ENCODE measurements around the gene RAPGEF2.
A peak's percentile ranks its signal among the peaks of the same experiment; 100 is the strongest.

Gene RAPGEF2

GRCh38 chr4:159097144-159097543, 5.7 kb upstream of the RAPGEF2 start:
- ChIA-PET CTCF (interaction anchor here (0.9 kb wide), 1 partner anchor 367 kb away, joined by 3 read pairs; no protein-coding TSS in a partner anchor), POLR2A (interaction anchor here (0.9 to 1.0 kb wide), 2 partner anchors 18 to 60 kb away, joined by 3 read pairs; no protein-coding TSS in a partner anchor)
- no peak for DNase-seq (ENCODE audit: extremely low spot score)
- TF ChIP-seq CTBP1 (IDR thresholded peaks at IDR 0.05; ENCODE audit: borderline replicate concordance) = no peak
- no peak for TF ChIP-seq HDGF (IDR thresholded peaks at IDR 0.05; ENCODE audit: borderline replicate concordance)
- TF ChIP-seq NFRKB (IDR thresholded peaks at IDR 0.05) = no peak
- TF ChIP-seq SUZ12 (IDR thresholded peaks at IDR 0.05) = no peak
- TF ChIP-seq PKNOX1 (IDR thresholded peaks at IDR 0.05) = no peak
- TF ChIP-seq ARNT (IDR thresholded peaks at IDR 0.05) = no peak
- TF ChIP-seq L3MBTL2 (conservative IDR thresholded peaks at IDR 0.05) = no peak
- TF ChIP-seq TARDBP (IDR thresholded peaks at IDR 0.05) = no peak
- no peak for TF ChIP-seq BHLHE40 (IDR thresholded peaks at IDR 0.05; ENCODE audit: borderline replicate concordance)
- TF ChIP-seq LEF1 (IDR thresholded peaks at IDR 0.05; ENCODE audit: borderline replicate concordance) = no peak
- no peak for TF ChIP-seq FOXK2 (IDR thresholded peaks at IDR 0.05)
- no peak for TF ChIP-seq FOXA1 (IDR thresholded peaks at IDR 0.05)
- no peak for TF ChIP-seq SP1 (IDR thresholded peaks at IDR 0.05)
- no peak for TF ChIP-seq ELF4 (IDR thresholded peaks at IDR 0.05)
- no peak for TF ChIP-seq FOXM1 (IDR thresholded peaks at IDR 0.05; ENCODE audit: borderline replicate concordance)
- TF ChIP-seq ZNF384 (IDR thresholded peaks at IDR 0.05) = no peak

GRCh38 chr4:159097785-159098184, 5.1 kb upstream of the RAPGEF2 start:
- ChIA-PET CTCF (no interaction called here), POLR2A (interaction anchor here (1.0 kb wide), 1 partner anchor 59 kb away, joined by 3 read pairs; no protein-coding TSS in a partner anchor)
- DNase-seq (ENCODE audit: extremely low spot score) = no peak
- TF ChIP-seq BHLHE40 (IDR thresholded peaks at IDR 0.05; ENCODE audit: borderline replicate concordance) (no peak), SP1 (IDR thresholded peaks at IDR 0.05) (no peak), FOXA1 (IDR thresholded peaks at IDR 0.05) (no peak), CTBP1 (IDR thresholded peaks at IDR 0.05; ENCODE audit: borderline replicate concordance) (no peak), TARDBP (IDR thresholded peaks at IDR 0.05) (no peak), FOXM1 (IDR thresholded peaks at IDR 0.05; ENCODE audit: borderline replicate concordance) (no peak), ELF4 (IDR thresholded peaks at IDR 0.05) (no peak), LEF1 (IDR thresholded peaks at IDR 0.05; ENCODE audit: borderline replicate concordance) (no peak), HDGF (IDR thresholded peaks at IDR 0.05; ENCODE audit: borderline replicate concordance) (no peak), PKNOX1 (IDR thresholded peaks at IDR 0.05) (no peak), SUZ12 (IDR thresholded peaks at IDR 0.05) (no peak), FOXK2 (IDR thresholded peaks at IDR 0.05) (no peak), ZNF384 (IDR thresholded peaks at IDR 0.05) (no peak), NFRKB (IDR thresholded peaks at IDR 0.05) (no peak), ARNT (IDR thresholded peaks at IDR 0.05) (no peak), L3MBTL2 (conservative IDR thresholded peaks at IDR 0.05) (no peak)

GRCh38 chr4:159098482-159099127, 4.3 kb upstream of the RAPGEF2 start:
- TF ChIP-seq BHLHE40 (IDR thresholded peaks at IDR 0.05; ENCODE audit: borderline replicate concordance) = no peak
- TF ChIP-seq FOXM1 (IDR thresholded peaks at IDR 0.05; ENCODE audit: borderline replicate concordance) = no peak
- no peak for TF ChIP-seq NFRKB (IDR thresholded peaks at IDR 0.05)
- no peak for TF ChIP-seq CTBP1 (IDR thresholded peaks at IDR 0.05; ENCODE audit: borderline replicate concordance)
- TF ChIP-seq L3MBTL2 (conservative IDR thresholded peaks at IDR 0.05) = no peak
- no peak for TF ChIP-seq FOXA1 (IDR thresholded peaks at IDR 0.05)
- no peak for TF ChIP-seq FOXK2 (IDR thresholded peaks at IDR 0.05)
- no peak for TF ChIP-seq ZNF384 (IDR thresholded peaks at IDR 0.05)
- no peak for TF ChIP-seq HDGF (IDR thresholded peaks at IDR 0.05; ENCODE audit: borderline replicate concordance)
- DNase-seq (ENCODE audit: extremely low spot score) = no peak
- POLR2A ChIA-PET = no interaction called here
- CTCF ChIA-PET = no interaction called here

- POLR2A ChIA-PET = no interaction called here
- no peak for DNase-seq (ENCODE audit: extremely low spot score)
- TF ChIP-seq FOXA1 (IDR thresholded peaks at IDR 0.05) (no peak), HDGF (IDR thresholded peaks at IDR 0.05; ENCODE audit: borderline replicate concordance) (no peak), TARDBP (IDR thresholded peaks at IDR 0.05) (no peak), SUZ12 (IDR thresholded peaks at IDR 0.05) (no peak), ELF4 (IDR thresholded peaks at IDR 0.05) (no peak), SP1 (IDR thresholded peaks at IDR 0.05) (no peak), PKNOX1 (IDR thresholded peaks at IDR 0.05) (no peak), ZNF384 (IDR thresholded peaks at IDR 0.05) (no peak), FOXK2 (IDR thresholded peaks at IDR 0.05) (no peak)
- CTCF ChIA-PET = interaction anchor here (0.8 kb wide), 1 partner anchor 24 kb away, joined by 3 read pairs; no protein-coding TSS in a partner anchor
Observed at GRCh38 chr4:159101988-159102621, 774 bp upstream of the RAPGEF2 start.

GRCh38 chr4:159103384-159103990, 608 bp downstream of the RAPGEF2 start:
- ChIA-PET POLR2A (interaction anchor here (0.7 kb wide), 1 partner anchor 49 kb away, joined by 4 read pairs; no protein-coding TSS in a partner anchor), CTCF (no interaction called here)
- no peak for TF ChIP-seq SUZ12 (IDR thresholded peaks at IDR 0.05)
- no peak for TF ChIP-seq TARDBP (IDR thresholded peaks at IDR 0.05)
- TF ChIP-seq NFRKB (IDR thresholded peaks at IDR 0.05) = no peak
- no peak for TF ChIP-seq ELF4 (IDR thresholded peaks at IDR 0.05)
- no peak for TF ChIP-seq ARNT (IDR thresholded peaks at IDR 0.05)
- no peak for TF ChIP-seq FOXK2 (IDR thresholded peaks at IDR 0.05)
- no peak for TF ChIP-seq HDGF (IDR thresholded peaks at IDR 0.05; ENCODE audit: borderline replicate concordance)
- TF ChIP-seq PKNOX1 (IDR thresholded peaks at IDR 0.05) = no peak
- TF ChIP-seq FOXM1 (IDR thresholded peaks at IDR 0.05; ENCODE audit: borderline replicate concordance) = no peak
- TF ChIP-seq L3MBTL2 (conservative IDR thresholded peaks at IDR 0.05) = no peak
- no peak for TF ChIP-seq LEF1 (IDR thresholded peaks at IDR 0.05; ENCODE audit: borderline replicate concordance)
- no peak for TF ChIP-seq BHLHE40 (IDR thresholded peaks at IDR 0.05; ENCODE audit: borderline replicate concordance)
- TF ChIP-seq CTBP1 (IDR thresholded peaks at IDR 0.05; ENCODE audit: borderline replicate concordance) = no peak
- TF ChIP-seq FOXA1 (IDR thresholded peaks at IDR 0.05) = no peak
- TF ChIP-seq ZNF384 (IDR thresholded peaks at IDR 0.05) = no peak
- TF ChIP-seq SP1 (IDR thresholded peaks at IDR 0.05) = no peak
- peak; percentile 19 for DNase-seq (ENCODE audit: extremely low spot score)
